IgD-negative memory B cell (primary cell): ENCODE results near the gene TNFAIP8L1. TPM values are rescaled to one million over a fixed set of nuclear protein-coding genes. Genes with fewer than 3 reads are reported as not detected.

Experiments
- H3K27ac Mint-ChIP-seq, 3 donors: one replicate each; pipeline ENCODE4 v1.8.0; 2020 to 2022; ENCODE audit warnings: mild to moderate bottlenecking in 3 of 3, mixed read lengths in 3 of 3, moderate library complexity in 1 of 3
- H3K27me3 Mint-ChIP-seq: one replicate; pipeline ENCODE4 v1.8.0; 2021; ENCODE audit warnings: mixed read lengths
- H3K36me3 Mint-ChIP-seq: one replicate; pipeline ENCODE4 v1.8.0; 2020; ENCODE audit warnings: mild to moderate bottlenecking, mixed read lengths
- H3K4me1 Mint-ChIP-seq, 3 donors: one replicate each; pipeline ENCODE4 v1.8.0; 2020 to 2022; ENCODE audit warnings: mixed read lengths in 3 of 3, mild to moderate bottlenecking in 1 of 3
- H3K4me3 Mint-ChIP-seq, 4 donors: one replicate each; pipeline ENCODE4 v1.8.0; 2020 to 2022; ENCODE audit warnings: mild to moderate bottlenecking in 4 of 4, mixed read lengths in 4 of 4, moderate library complexity in 3 of 4
- H3K9me3 Mint-ChIP-seq, 3 donors: one replicate each; pipeline ENCODE4 v1.8.0; 2020 to 2021; ENCODE audit warnings: mixed read lengths in 3 of 3, mild to moderate bottlenecking in 1 of 3
- polyA plus RNA-seq: library from polyadenylated mRNA; unstranded; fragments of 300-500 nt; fragmentation: Illumina TruSeq; gene quantifications from one replicate; pipeline ENCODE4 v1.2.3, GENCODE V29; 2021

The TNFAIP8L1 gene
- polyA plus RNA-seq, 1 donor from 2014 or later = 18.4 TPM

DNA sequence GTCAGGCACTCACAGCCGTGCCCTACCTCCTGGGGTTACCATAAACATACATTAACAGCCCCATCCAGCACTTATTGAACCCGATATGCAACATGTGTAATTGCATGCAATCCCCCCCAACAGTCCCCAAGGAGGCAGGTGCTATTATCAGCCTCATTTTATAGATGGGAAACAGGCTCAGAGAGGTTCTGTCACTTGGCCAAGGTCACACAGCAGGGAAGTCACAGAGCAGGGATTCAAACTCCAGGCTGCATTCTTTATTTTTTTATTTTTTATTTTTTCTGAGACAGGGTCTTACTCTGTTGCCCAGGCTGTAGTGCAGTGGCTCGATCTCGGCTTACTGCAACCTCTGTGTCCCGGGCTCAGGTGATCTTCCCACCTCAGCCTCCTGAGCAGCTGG is 38.4 kb upstream of the TNFAIP8L1 start:
- peaks cover 3% of the 10 kb centered on the region for H3K36me3 Mint-ChIP-seq

DNA sequence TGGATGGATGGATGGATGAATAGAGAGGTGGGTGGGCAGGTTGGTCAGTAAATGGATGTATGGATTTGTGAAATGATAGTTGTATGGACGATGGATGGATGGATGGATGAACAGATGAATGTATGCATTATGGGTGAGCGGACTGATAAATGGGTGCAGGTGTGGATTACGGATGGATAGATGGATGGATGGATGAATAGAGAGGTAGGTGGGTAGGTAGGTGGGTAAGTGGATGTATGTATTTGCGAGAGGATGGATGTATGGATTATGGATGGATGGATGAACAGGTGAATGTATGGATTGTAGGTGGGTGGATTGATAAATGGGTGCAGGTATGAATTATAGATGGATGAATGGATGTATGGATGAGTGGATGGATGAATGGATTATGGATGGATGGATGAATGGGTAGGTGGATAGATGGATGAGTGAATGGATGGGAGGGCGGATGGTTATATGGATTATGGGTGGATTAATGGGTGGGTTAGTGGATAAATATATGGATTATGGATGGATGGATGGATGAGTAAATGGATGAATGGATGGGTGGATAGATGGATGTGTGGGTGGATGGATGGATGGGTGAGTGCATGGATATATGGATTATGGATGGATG is 37.0 kb upstream of the TNFAIP8L1 start:
- peaks cover 0 to 6% (median 3%) of the 10 kb centered on the region in 3 donors for H3K4me1 Mint-ChIP-seq
- H3K4me3 Mint-ChIP-seq = no peak overlapping the region
- peaks cover 3% of the 10 kb centered on the region for H3K36me3 Mint-ChIP-seq
- H3K27ac Mint-ChIP-seq = no peak overlapping the region
- H3K27me3 Mint-ChIP-seq = peaks cover 35% of the 10 kb centered on the region
- H3K9me3 Mint-ChIP-seq = no peaks in the 10 kb centered on the region

More for the DNA sequence above, 38.4 kb upstream of the TNFAIP8L1 start:
- H3K4me3 Mint-ChIP-seq = peak overlapping the region in 1 of 4 donors; percentile 73
- no peak overlapping the region for H3K27ac Mint-ChIP-seq
- H3K4me1 Mint-ChIP-seq = peaks cover 0 to 6% (median 5%) of the 10 kb centered on the region in 3 donors
- H3K9me3 Mint-ChIP-seq = no peaks in the 10 kb centered on the region
- peaks cover 33% of the 10 kb centered on the region for H3K27me3 Mint-ChIP-seq

DNA sequence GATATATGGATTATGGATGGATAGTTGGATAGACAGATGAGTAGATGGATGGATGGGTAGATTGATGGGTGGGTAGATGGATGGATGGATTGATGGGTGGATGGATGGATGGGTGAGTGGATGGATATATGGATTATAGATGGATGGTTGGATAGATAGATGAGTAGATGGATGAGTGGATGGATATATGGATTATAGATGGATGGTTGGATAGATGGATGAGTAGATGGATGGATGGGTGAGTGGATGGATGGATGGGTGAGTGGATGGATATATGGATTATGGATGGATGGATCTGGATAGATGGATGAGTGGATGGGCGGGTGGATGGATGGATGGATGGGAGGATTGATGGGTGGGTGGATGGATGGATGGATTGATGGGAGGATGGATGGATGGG is 36.4 kb upstream of the TNFAIP8L1 start:
- peaks cover 5% of the 10 kb centered on the region for H3K36me3 Mint-ChIP-seq
- H3K4me3 Mint-ChIP-seq = no peak overlapping the region
- H3K27ac Mint-ChIP-seq = no peak overlapping the region
- peaks cover 0 to 6% (median 2%) of the 10 kb centered on the region in 3 donors for H3K4me1 Mint-ChIP-seq
- no peaks in the 10 kb centered on the region for H3K9me3 Mint-ChIP-seq
- peaks cover 33% of the 10 kb centered on the region for H3K27me3 Mint-ChIP-seq

DNA sequence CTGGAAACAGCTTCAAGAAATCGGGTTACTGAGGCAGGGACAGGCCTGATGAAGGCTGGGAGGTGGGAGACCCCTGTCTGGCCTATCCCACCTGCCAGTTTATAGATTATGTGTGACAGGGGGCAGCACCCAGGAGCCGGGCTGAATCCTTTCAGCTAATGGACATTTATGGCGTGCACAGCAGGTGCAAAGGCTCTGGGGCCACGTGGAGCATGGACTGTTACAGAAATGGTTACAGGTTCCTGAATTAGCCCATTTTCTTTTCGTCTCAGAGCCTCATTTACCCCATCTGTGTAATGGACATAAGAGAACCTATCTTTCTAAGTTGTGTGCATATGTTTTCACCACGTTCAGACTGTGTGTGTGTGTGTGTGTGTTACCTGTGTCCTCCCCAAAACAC is 34.4 kb upstream of the TNFAIP8L1 start:
- H3K27ac Mint-ChIP-seq = no peak overlapping the region
- peaks cover 0 to 2% (median 0%) of the 10 kb centered on the region in 3 donors for H3K4me1 Mint-ChIP-seq
- peaks cover 3% of the 10 kb centered on the region for H3K36me3 Mint-ChIP-seq
- H3K4me3 Mint-ChIP-seq = no peak overlapping the region
- no peaks in the 10 kb centered on the region for H3K9me3 Mint-ChIP-seq
- H3K27me3 Mint-ChIP-seq = peaks cover 29% of the 10 kb centered on the region

DNA sequence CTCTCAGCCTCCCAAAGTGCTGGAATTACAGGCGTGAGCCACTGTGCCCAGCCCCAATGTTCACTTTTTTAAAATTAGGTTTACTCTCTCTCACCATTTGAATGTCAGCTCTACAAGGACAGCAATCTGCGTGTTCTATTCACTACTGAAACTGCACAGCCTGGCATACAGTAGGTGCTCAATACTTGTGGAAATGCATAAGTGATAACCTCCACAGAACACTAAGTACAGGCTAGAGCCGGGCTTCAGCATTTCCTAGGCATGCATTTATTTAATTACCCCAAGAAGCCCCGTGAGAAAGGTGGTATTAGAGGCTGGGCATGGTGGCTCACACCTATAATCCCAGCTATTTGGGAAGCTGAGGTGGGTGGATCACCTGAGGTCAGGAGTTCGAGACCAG is 33.1 kb upstream of the TNFAIP8L1 start:
- Mint-ChIP-seq H3K4me3 (no peak overlapping the region), H3K36me3 (peaks cover 3% of the 10 kb centered on the region), H3K27me3 (peaks cover 31% of the 10 kb centered on the region), H3K9me3 (no peaks in the 10 kb centered on the region), H3K4me1 (peaks cover 0 to 5% (median 4%) of the 10 kb centered on the region in 3 donors), H3K27ac (no peak overlapping the region)

DNA sequence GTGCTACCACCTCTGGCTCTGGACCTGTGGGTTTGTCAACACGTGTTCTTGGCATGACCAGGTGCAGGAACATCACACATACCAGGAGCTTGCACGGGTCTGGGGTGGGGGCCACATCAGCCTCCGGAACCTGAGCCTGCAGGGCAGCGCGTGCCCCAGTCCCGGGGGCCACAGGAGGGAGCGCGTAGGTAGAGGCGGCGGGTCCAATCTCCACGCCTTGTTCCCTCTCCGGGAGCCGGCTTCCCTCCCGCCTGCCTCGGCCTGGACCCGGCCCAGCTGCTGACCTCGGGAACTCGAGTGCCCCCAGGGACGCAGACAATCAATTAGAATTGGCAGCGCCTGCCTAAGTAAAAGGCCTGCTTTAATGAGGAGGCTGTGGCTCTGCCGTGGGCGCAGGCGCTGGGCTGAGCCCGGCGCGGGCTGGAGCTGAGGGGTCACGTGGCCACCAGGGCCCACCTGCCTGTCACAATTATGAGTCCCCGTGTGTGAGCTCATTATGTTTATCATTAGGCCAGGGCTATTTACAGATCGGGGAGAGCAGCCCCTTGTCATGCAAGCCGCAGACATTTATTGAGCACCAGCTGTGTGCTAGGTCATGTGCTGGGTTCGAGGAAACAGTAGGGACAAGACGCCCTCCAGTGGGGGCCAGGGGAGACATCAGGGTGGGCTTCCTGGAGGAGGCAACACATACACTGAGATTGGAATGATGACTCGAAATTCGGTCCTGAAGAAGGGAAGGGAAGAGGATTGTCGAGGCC is 32.2 kb upstream of the TNFAIP8L1 start:
- peaks cover 31% of the 10 kb centered on the region for H3K27me3 Mint-ChIP-seq
- H3K4me1 Mint-ChIP-seq = peaks cover 0 to 5% (median 4%) of the 10 kb centered on the region in 3 donors
- H3K4me3 Mint-ChIP-seq = no peak overlapping the region
- H3K27ac Mint-ChIP-seq = no peak overlapping the region
- H3K36me3 Mint-ChIP-seq = peaks cover 2% of the 10 kb centered on the region
- H3K9me3 Mint-ChIP-seq = no peaks in the 10 kb centered on the region

DNA sequence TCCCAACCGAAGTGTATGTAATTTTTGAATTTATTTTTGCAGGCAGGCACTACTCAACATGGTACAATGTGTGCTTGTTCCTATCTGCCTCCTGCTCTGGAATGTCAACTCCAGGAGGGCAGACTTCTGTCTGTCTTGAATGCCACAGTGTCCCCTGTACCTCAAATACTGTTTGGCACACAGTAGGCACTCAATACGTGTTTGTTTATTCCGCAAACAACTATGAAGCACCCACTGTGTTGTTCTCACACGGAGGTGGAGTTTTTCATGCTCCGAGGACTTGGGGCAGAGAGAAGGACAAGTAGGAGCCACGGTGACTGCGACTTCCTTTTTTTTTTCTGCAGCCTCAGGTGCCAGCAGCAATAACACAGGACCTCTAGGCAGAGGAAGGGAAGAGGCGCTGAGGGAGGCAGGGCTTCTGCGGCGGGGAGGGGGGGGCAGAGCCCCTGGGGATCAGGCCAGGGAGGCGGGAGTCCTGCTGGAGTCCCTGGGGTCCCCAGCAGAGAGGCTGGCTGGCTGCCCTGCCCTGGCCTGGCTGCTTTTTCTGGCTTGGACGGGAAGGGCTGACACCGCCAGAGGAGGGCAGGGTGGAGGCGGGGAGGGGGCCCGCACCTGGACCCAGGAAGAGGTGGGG is 29.3 kb upstream of the TNFAIP8L1 start:
- Mint-ChIP-seq H3K4me3 (no peak overlapping the region), H3K27ac (no peak overlapping the region), H3K27me3 (peaks cover 28% of the 10 kb centered on the region), H3K4me1 (peaks cover 0 to 5% (median 4%) of the 10 kb centered on the region in 3 donors), H3K36me3 (peaks cover 2% of the 10 kb centered on the region), H3K9me3 (no peaks in the 10 kb centered on the region)

DNA sequence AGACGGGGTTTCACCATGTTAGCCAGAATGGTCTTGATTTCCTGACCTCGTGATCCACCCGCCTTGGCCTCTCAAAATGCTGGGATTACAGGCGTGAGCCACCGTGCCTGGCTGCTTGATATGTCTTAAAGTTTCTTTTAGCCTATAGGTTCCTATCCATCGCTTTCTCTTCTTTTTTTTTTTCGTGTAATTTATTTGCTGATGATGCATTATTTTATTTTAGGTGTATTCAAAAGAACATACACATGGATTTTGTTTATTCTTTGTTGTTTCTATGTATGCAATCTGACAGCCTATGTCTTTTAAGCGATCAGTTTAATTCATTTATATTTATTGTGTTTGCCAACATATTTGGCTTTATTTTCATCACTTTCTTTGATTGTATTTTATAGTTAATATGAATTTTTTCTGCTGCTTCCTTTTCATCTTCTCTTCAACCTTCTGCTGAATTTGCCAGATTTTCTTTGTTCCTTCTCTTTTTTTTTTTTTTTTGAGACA is 26.0 kb upstream of the TNFAIP8L1 start:
- Mint-ChIP-seq H3K27me3 (peaks cover 17% of the 10 kb centered on the region), H3K36me3 (no peaks in the 10 kb centered on the region), H3K4me1 (peaks cover 0 to 5% (median 4%) of the 10 kb centered on the region in 3 donors), H3K4me3 (peak overlapping the region in 1 of 4 donors; percentile 47), H3K9me3 (no peaks in the 10 kb centered on the region), H3K27ac (no peak overlapping the region)

DNA sequence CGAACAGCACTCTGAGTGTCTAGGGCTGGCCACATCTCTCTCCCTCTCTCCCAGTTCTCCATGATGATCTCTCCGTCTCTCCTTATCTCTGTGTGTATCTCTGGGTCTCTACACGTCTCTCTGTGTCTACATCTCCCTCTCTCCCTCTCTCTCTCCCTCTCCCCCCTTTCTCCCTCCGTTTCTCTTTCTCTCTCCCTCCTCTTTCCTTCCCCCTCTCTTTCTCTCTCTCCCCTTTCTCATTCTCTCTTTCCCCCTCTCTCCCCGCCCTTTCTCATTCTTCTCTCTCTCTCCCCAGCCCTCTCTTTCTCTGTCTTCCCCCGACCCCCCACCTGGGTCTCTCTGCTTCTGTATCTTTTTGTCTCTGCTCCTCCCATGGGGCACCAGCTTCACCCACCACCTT is 21.3 kb upstream of the TNFAIP8L1 start:
- no peaks in the 10 kb centered on the region for H3K9me3 Mint-ChIP-seq
- no peak overlapping the region for H3K4me3 Mint-ChIP-seq
- H3K27me3 Mint-ChIP-seq = peaks cover 15% of the 10 kb centered on the region
- no peaks in the 10 kb centered on the region for H3K36me3 Mint-ChIP-seq
- no peak overlapping the region for H3K27ac Mint-ChIP-seq
- no peaks in the 10 kb centered on the region for H3K4me1 Mint-ChIP-seq

DNA sequence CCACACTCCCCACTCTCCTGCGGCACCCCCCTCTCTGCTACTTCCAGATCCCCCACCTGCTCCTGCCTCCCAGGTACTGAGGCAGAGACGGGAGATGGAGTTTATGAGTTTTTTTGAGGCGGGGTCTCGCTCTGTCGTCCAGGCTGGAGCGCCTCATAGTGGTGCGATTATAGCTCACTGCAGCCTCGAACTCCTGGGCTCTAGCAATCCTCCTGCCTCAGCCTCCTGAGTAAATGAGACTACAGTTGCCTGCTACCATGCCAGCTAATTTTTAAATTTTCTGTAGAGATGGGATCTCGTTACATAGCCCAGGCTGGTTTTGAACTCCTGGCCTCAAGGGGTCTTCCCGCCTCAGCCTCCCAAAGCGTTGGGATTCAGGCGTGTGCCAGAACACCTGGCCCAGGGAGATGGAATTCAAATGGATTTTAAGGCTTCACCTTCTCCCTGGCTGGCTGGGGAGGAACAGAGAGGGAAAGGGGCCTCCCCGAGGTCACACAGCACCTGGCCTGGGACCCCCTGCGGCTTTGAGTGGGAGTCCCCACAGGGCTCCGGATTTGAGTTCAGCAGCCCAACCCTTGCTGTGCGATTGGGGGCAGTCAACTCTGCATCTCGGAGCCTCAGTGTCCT is 19.5 kb upstream of the TNFAIP8L1 start:
- no peak overlapping the region for H3K27ac Mint-ChIP-seq
- no peaks in the 10 kb centered on the region for H3K36me3 Mint-ChIP-seq
- H3K9me3 Mint-ChIP-seq = no peaks in the 10 kb centered on the region
- no peak overlapping the region for H3K4me3 Mint-ChIP-seq
- H3K4me1 Mint-ChIP-seq = no peaks in the 10 kb centered on the region
- H3K27me3 Mint-ChIP-seq = peaks cover 19% of the 10 kb centered on the region

DNA sequence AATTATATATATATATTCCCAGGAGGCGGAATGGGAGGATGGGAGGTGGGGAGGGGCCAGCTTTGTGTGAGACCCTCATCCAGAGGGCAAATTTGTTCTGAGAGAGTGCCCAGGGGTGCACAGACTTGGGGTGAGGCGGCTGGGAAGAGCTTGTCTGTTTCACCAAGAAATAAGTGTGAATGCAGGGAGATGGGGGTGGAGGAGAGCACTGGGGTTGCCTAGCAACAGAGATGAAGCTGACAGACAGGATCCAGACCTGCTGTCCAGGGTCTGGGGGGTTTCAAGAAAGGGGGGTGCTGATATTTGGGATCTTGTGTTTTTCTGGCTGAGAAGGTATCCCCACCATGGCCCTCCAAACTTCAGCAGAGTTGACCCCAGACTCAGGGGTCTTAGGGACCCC is 18.6 kb upstream of the TNFAIP8L1 start:
- H3K27ac Mint-ChIP-seq = no peak overlapping the region
- H3K4me1 Mint-ChIP-seq = no peaks in the 10 kb centered on the region
- H3K27me3 Mint-ChIP-seq = peaks cover 19% of the 10 kb centered on the region
- H3K36me3 Mint-ChIP-seq = no peaks in the 10 kb centered on the region
- H3K9me3 Mint-ChIP-seq = no peaks in the 10 kb centered on the region
- no peak overlapping the region for H3K4me3 Mint-ChIP-seq

DNA sequence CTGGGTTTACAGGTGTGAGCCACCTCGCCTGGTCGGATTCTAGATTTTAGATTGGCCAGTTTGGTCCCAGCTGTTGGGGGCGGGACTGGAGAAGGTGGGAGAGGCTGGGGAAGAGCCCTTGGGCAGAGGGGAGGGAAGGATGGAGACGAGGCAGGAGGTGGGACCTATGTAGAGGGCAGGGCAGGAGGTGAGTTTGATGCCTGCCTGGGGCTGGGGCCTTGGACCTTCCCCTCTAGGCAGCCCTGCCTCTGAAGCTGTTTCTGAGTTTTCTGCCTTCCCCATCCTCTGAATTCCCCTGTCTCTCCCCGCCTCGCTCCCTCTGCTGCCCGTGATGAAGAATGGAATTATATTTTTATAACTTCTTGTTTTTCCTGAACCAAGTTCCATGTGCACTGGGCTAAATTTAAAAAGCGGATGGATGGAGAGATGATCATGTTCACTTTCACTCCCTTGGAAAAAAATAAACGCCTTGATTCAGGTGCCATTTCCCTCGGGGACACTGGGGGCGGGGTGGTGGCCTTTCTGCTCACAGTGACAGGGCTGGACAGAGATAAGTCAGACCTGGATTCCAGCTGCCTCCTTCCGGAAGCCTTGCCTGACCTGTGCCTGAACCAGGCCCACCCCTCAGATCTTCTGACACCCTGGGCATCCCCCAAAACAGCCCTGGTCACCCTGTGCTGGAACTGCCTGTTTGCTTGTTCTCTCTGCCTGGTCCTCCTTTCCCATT is 16.5 kb upstream of the TNFAIP8L1 start:
- H3K4me3 Mint-ChIP-seq = no peak overlapping the region
- peaks cover 21% of the 10 kb centered on the region for H3K27me3 Mint-ChIP-seq

DNA sequence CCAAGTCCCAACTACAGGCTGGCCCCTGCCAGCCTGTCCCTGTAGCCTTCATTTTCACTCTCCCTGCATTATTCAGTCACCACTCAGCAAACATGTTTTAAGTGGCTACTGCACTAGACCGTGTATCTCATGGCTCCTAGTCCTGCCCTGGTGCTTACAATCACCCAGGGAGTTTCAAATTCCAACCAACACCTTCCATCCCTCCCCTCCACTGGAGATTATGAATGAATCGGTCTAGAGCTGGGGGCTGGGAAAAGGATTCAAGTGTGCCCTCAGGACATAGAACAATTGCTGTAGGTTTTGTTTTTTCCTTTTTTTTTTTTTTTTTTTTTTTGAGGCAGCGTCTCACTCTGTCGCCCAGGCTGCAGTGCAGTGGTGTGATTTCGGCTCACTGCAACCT is 15.0 kb upstream of the TNFAIP8L1 start:
- Mint-ChIP-seq H3K9me3 (no peaks in the 10 kb centered on the region), H3K27me3 (peaks cover 21% of the 10 kb centered on the region), H3K27ac (no peak overlapping the region), H3K4me1 (no peaks in the 10 kb centered on the region), H3K4me3 (no peak overlapping the region), H3K36me3 (no peaks in the 10 kb centered on the region)

More for the DNA sequence above, 16.5 kb upstream of the TNFAIP8L1 start:
- Mint-ChIP-seq H3K4me1 (no peaks in the 10 kb centered on the region), H3K9me3 (no peaks in the 10 kb centered on the region), H3K27ac (no peak overlapping the region), H3K36me3 (no peaks in the 10 kb centered on the region)

DNA sequence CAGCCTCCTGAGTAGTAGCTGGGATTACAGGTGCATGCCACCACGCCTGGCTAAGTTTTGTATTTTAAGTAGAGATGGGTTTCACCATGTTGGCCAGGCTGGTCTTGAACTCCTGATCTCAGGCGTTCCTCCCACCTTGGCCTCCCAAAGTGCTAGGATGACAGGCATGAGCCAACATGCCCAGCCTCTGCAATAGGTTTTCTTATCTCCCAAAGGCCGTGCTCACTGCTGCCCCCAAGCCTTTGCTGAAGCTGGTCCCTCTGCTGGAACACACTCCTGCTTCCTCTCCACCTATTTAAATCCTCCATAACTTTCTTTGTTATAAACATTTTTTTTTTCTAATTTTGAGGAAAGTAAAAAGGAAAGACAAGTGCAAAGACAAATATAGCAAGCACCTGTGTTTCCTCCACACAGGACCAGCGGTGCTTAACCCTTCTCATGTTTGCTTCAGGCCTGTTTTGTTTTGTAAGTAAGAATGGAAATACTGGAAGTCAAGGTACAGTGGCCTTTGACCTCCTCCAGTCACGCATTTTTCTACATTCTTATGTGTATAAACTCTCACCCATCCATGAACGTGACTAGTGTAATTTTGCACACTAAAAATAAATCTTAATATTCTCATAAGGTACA is 14.5 kb upstream of the TNFAIP8L1 start:
- no peaks in the 10 kb centered on the region for H3K36me3 Mint-ChIP-seq
- H3K27me3 Mint-ChIP-seq = peaks cover 18% of the 10 kb centered on the region
- no peak overlapping the region for H3K27ac Mint-ChIP-seq
- H3K9me3 Mint-ChIP-seq = peaks cover 0 to 1% (median 0%) of the 10 kb centered on the region in 3 donors
- no peak overlapping the region for H3K4me3 Mint-ChIP-seq
- no peaks in the 10 kb centered on the region for H3K4me1 Mint-ChIP-seq
